GM19238 (cell line): Measurements from ENCODE around the gene PEMT.
"Not testable (repeated sequence)": the region's sequence is repeated elsewhere in the genome, so short reads cannot be mapped to it uniquely, and the experiment has no call there.

Experiments
- DNase-seq: peaks from one replicate; pipeline ENCODE4 v3.0.0; 2011; ENCODE audit warnings: low spot score; ENCODE audit not compliant: insufficient read length

The PEMT gene

DNA sequence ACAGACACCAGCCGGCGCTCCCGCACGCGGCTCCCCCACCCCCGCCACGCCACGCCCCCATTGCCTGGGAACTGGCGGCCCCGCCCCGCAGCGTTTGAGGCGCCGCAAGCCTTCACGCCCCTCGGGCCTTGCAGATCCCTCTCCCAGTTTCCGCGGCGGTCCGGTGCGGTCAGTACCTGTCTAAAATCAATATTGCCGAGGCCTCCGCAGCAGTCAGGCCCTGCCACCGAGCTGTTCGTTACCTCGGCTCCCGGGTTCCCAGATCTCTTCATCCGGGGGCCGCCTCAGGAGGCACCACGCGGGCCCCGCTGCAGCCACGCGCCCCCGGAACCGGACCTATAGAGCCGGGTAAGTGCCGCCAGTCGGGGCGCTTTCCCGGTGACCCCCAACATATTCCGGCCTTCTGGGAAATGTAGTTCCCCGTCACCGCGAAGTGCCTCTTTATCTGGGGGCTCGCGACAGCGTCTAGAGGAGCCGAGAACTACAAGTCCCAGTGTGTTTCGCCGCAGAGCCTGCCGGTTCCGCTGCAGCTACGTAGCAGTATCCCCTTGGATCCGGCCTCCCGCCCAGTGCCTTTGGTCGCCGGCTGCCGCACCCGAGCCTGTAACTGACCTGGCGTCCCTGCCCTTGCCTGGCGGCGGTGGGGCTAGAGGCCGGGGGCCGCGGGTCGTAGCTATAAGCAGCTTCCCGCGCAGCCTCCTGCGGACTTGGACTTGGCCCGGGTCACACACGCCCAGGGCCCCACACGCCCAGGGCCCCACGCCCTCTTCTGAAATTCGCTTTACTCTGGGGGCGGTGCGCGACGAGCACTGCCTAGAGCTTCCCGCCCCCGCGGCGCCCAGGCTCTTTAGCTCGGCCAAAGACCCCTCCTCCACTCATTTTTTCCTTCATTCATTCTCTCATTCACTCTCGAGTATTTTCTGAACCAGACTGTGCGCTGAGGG, at the start of gene PEMT:
PEMT (minus strand) TSS at position 354 of the 944 bp plus-strand sequence; CDS start at position 272, 82 bp downstream.
- DNase-seq: peak; percentile 94

- not testable (repeated sequence) for DNase-seq
Measured at GRCh38 chr17:17639661-17640270, 48.3 kb upstream of the PEMT start.

- no peak for DNase-seq
Measured at GRCh38 chr17:17638467-17638866, 47.0 kb upstream of the PEMT start.

DNA sequence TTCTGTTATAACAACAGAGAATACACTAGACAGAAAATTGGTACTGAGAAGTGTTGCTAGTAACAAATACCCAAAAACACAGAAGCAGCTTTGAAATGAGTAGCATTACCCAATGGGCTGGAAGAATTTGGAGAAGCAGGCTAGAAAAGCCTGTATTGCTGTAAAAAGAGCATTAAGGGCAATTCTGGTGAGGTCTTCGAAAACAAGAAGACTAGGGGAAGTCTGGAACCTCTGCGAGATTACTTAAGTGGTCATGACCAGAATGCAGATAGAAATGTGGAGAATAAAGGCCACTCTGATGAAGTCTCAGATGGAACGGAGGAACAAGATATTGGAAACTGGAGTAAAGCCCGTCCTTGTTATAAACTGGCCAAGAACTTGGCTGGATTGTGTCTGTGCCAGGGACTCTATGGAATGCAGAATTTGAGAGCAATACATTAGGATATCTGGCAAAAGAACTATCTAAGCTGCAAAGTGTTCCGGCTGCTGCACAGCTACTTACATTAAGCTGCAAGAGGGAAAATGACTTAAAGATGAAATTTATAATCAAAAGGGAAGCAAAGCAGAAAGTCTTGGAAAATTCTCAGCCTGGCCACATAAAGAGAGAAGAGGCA, 44.9 kb upstream of the PEMT start:
- DNase-seq: no peak

GRCh38 chr17:17635537-17636271, 44.2 kb upstream of the PEMT start:
- not testable (repeated sequence) for DNase-seq

- DNase-seq: no peak
Measured at GRCh38 chr17:17635126-17635525, 43.6 kb upstream of the PEMT start.

GRCh38 chr17:17633310-17633709, 41.8 kb upstream of the PEMT start:
- no peak for DNase-seq

DNA sequence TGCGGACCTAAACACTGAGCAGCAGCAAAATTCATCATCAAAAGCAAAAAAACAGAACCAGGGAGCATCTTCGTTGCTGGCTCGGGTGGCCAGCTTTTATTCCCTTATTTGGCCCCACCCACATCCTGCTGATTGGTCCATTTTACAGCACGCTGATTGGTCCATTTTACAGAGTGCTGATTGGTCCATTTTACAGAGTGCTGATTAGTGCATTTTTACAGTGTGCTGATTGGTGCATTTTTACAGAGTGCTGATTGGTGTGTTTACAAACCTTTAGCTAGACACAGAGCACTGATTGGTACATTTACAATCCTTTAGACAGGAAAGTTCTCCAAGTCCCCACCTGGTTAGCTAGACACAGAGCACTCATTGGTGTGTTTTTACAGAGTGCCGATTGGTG, 41.2 kb upstream of the PEMT start:
- not testable (repeated sequence) for DNase-seq

DNA sequence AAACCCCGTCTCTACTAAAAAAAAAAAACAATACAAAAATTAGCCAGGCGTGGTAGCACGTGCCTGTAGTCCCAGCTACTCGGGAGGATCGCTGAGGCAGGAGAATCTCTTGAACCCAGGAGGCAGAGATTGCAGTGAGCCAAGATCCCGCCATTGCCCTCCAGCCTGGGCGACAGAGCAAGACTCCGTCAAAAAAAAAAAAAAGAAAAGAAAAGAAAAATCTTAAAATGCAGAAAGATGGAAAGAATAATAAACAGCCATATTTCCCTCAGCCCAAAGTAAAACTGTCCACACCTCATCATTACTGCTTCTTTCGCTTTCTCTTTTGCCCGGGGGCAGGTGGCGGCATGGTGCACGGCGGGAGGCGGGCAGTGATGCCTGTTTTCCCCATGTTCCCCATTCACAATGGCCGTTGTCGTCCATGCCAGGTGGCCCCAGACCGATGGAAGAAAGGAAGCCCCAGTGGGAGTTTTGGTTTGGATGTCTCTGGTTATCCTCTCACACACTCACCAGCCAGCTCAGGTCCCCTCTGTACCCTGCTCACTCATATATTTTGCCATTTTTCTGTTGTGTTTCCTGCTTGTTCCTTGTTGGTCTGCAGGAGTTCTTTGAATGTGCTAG, 37.0 kb upstream of the PEMT start:
- DNase-seq: peak; percentile 46

- DNase-seq: no peak
Measured at GRCh38 chr17:17626840-17627239, 35.3 kb upstream of the PEMT start.

GRCh38 chr17:17626151-17626805, 34.8 kb upstream of the PEMT start:
- no peak for DNase-seq

DNA sequence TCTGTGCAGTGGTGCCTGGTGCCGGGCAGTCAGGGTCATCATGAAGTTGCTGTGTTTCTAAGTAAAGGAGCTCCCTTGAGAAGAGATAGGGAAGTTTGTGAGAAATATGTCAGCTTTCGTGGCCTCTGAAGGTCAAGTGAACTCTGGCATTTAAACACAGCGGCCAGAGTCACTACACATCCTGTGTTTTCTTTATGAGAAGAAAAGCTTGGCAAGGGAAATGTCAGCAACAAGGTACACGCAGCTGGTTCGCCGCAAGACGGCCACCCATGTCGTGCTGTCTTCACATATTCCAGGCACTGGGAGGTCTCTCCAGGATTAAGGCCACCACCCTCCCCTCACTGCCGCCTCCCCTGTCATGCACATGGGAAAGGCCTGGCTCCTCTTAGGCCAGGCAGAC, 33.2 kb upstream of the PEMT start:
- no peak for DNase-seq

GRCh38 chr17:17623904-17624303, 32.4 kb upstream of the PEMT start:
- DNase-seq: no peak

DNA sequence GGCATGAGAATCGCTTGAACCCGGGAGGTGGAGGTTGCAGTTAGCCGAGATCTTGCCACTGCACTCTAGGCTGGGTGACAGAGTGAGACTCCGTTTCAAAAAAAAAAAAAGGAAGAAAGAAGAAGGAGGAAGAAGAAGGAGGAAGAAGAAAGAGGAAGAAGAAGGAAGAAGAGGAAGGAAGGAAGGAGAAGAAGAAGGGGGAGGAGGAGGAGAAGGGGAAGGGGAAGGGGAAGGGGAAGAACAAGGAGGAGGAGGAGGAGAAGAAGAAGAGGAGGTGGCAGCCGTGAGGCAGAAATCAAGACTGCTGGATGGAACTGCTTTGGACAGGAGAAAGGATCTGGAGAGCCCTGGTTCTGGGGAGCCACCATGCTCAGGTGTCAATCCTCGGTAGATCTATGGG, 29.7 kb upstream of the PEMT start:
- no peak for DNase-seq

DNA sequence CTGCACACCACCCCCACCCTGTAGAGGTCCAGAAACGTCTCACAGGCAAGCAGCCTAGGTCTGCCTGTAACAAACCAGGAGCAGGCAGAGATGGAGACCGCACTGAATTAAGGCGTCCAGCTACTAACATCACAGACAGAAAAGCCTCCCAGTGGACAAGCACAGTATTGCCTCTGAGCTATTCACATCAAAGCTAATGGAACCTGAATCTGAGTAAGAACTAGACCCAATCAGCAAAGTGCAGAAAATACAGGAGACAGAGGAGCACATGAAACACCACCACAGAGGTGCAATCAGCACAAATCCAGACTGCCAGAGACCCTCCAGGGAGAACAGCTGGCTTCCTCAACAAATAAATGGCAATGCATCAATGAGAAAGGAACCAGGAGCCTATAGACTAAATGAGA, 22.2 kb upstream of the PEMT start:
- peak; percentile 55 for DNase-seq

DNA sequence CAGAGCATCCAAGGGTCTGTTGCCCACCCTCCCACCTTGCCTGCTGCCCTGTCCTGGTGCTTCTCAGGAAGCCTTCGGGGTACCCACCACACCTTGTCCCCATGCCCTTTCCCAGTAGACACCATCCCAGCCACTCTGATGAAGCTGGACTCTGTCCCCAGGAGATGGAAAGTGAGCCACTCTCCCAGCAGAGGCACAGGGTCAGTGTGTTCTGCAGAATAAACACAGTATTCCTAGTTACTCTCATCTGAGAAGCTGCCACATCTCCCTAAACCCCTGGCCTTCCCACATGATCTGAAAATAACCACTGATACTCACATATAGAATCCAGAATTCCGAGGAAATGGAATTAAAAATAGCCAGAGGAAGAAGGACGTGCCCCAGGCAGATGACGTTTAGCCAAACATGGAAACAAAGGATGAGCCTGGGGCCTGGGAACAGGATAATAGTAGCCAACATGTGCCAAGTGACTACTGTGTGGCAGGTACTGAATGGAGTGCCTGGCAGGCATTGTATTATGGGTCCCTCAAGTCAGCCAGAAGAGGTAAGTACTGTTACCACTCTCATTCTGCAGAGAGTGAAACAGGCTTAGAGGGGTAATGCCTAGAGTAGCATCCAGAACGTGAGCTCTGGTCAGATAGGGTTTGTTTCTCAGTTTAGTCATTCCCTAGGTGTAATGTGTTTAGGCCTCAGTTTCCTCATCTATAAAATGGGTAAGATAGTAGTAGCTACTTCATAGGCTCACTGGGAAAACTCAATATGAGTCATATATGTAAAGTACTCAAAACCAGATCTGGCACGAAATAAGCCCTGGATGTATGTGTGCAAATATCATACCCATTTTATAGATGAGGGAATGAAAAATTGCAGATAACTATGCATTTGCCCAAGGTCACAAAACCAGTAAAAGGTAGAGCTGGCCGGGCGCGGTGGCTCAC, 20.8 kb upstream of the PEMT start:
- no peak for DNase-seq

GRCh38 chr17:17609121-17609520, 17.6 kb upstream of the PEMT start:
- no peak for DNase-seq

GRCh38 chr17:17606416-17607000, 15.0 kb upstream of the PEMT start:
- DNase-seq: no peak

GRCh38 chr17:17605729-17606088, 14.2 kb upstream of the PEMT start:
- no peak for DNase-seq
